IPS DF 4.7 (cell line): Measurements from ENCODE around the gene FAM131B.

Source experiments
- DNase-seq: peaks from one replicate; pipeline ENCODE4 v3.0.0-alpha.2; 2013; ENCODE audit warnings: low spot score; ENCODE audit errors: extremely low read depth

The FAM131B gene

GRCh38 chr7:143323653-143324052, 38.9 kb downstream of the FAM131B start:
- no peak for DNase-seq

- DNase-seq: no peak
These were observed 39.5 kb downstream of the FAM131B start for GRCh38 chr7:143322760-143323633.

- no peak for DNase-seq
These were observed 40.8 kb downstream of the FAM131B start for GRCh38 chr7:143321734-143322133.

GRCh38 chr7:143321242-143321641, 41.3 kb downstream of the FAM131B start:
- DNase-seq: no peak

GRCh38 chr7:143320620-143321019, 41.9 kb downstream of the FAM131B start:
- no peak for DNase-seq

- DNase-seq: no peak
These were observed 43.9 kb downstream of the FAM131B start for GRCh38 chr7:143318661-143319060.

- DNase-seq: no peak
These were observed 46.0 kb downstream of the FAM131B start for GRCh38 chr7:143316492-143316891.

- no peak for DNase-seq
These were observed 46.7 kb downstream of the FAM131B start, which contains the start of gene CLCN1 for GRCh38 chr7:143315776-143316175. Gene CLCN1, plus strand, starts transcription at chr7:143316111. Its CDS starts 102 bp downstream, at chr7:143316213.

- DNase-seq: no peak
These were observed 48.4 kb downstream of the FAM131B start for GRCh38 chr7:143314127-143314526.

GRCh38 chr7:143308632-143309031, 53.9 kb downstream of the FAM131B start:
- no peak for DNase-seq

GRCh38 chr7:143305423-143306070, 57.0 kb downstream of the FAM131B start:
- DNase-seq: no peak

GRCh38 chr7:143304938-143305337, 57.6 kb downstream of the FAM131B start:
- DNase-seq: no peak

- no peak for DNase-seq
These were observed 58.8 kb downstream of the FAM131B start for GRCh38 chr7:143303733-143304132.
